K562 (cell line): ENCODE data around the gene PIP4K2C. TPM values are rescaled to one million over a fixed set of nuclear protein-coding genes. Genes with fewer than 3 reads are reported as not detected.

ENCODE experiments used
- ATAC-seq: fragments of 200-7000 bp; cut with Tn5 transposase; 3 replicates; pipeline ENCODE4 v1.9.1; 2020; ENCODE audit warnings: moderate library complexity
- BruUV-seq: library from RNA; stranded (reverse); fragments of 400-500 nt; replicated peaks from 2 replicates; lab custom pipeline; 2021; lab: Mats Ljungman, UMichigan
- CTCF ChIA-PET: fragments of 300-600 bp; formaldehyde crosslinking; extraction: SDS; loops from one replicate; lab custom pipeline; 2021; ENCODE audit warnings: low intra/inter-chr PET ratio; lab: Yijun Ruan, JAX
- POLR2A ChIA-PET: fragments of 300-600, 350-650 bp; sonication (Branson Sonifier 250); formaldehyde crosslinking; extraction: SDS; loops from one replicate; lab custom pipeline; 2021; ENCODE audit warnings: antibody characterized with exemption, inconsistent platforms; lab: Yijun Ruan, JAX
- DNase-seq, 4 experiments: peaks; one replicate each; pipeline versions ENCODE4 v3.0.0 to v3.0.0-alpha.2; 2011 to 2018; ENCODE audit warnings: low spot score in 3 of 4, mixed read lengths in 3 of 4; ENCODE audit errors: extremely low read depth in 1 of 4
- FAIRE-seq: peaks from 2 replicates; lab custom pipeline; 2011; peaks lifted over from hg19 to GRCh38; lab: Jason Lieb, UNC
- H2AFZ ChIP-seq: 2 replicates; pipeline ENCODE4 v1.6.0; 2011; ENCODE audit warnings: low read depth, low read length, control low read depth, inconsistent platforms
- H3K27ac ChIP-seq: fragments of 200-600 bp; 3 replicates; pipeline ENCODE4 v1.8.0; 2011; ENCODE audit warnings: low read depth, mild to moderate bottlenecking, control low read depth, inconsistent platforms, low read length, moderate library complexity, mixed read lengths; ENCODE audit errors: extremely low read depth
- H3K27me3 ChIP-seq, 2 experiments: fragments of 300-600 bp in 1 of 2; 2 replicates in 1 of 2; 3 replicates in 1 of 2; pipeline versions ENCODE4 v1.6.0 to v1.8.0; 2011; ENCODE audit warnings: inconsistent platforms in 2 of 2, low read length in 2 of 2, mild to moderate bottlenecking in 1 of 2, mixed read lengths in 1 of 2, moderate library complexity in 1 of 2; ENCODE audit not compliant: control insufficient read depth in 2 of 2, insufficient read depth in 2 of 2
- H3K36me3 ChIP-seq: fragments of 300-600 bp; 3 replicates; pipeline ENCODE4 v1.8.0; 2011; ENCODE audit warnings: mild to moderate bottlenecking, low read length, inconsistent platforms; ENCODE audit not compliant: control insufficient read depth, insufficient read depth
- H3K4me1 ChIP-seq, 2 experiments: fragments of 200-600 bp in 1 of 2; replicated peaks in 1 of 2; 2 replicates in 1 of 2; 3 replicates in 1 of 2; pipeline versions ENCODE4 v1.5.1 to v1.8.0; 2011; ENCODE audit warnings: inconsistent platforms in 2 of 2, low read length in 2 of 2, mild to moderate bottlenecking in 1 of 2, mixed read lengths in 1 of 2, moderate library complexity in 1 of 2; ENCODE audit not compliant: control insufficient read depth in 2 of 2, insufficient read depth in 2 of 2
- H3K4me2 ChIP-seq: 2 replicates; pipeline ENCODE4 v1.6.1; 2011; ENCODE audit warnings: low read length, control low read depth, inconsistent platforms, mixed read lengths; ENCODE audit not compliant: insufficient read depth
- H3K4me3 ChIP-seq: fragments of 200-600 bp; sonication (generic), shearing (Covaris generic); 2 replicates; pipeline ENCODE4 v1.5.1; 2016; ENCODE audit warnings: control low read depth, inconsistent platforms
- H3K79me2 ChIP-seq: fragments of 200-600 bp; 3 replicates; pipeline ENCODE4 v1.8.0; 2011; ENCODE audit warnings: low read length, inconsistent platforms; ENCODE audit not compliant: control insufficient read depth, insufficient read depth
- H3K9ac ChIP-seq, 2 experiments: 2 replicates each; pipeline versions ENCODE4 v1.6.0 to v1.6.1; 2011; ENCODE audit warnings: low read depth in 2 of 2, low read length in 2 of 2, control low read depth in 1 of 2, inconsistent platforms in 1 of 2, mild to moderate bottlenecking in 1 of 2, mixed read lengths in 1 of 2; ENCODE audit not compliant: insufficient read depth in 1 of 2
- H3K9me1 ChIP-seq: one replicate; pipeline ENCODE4 v1.6.0; 2011; ENCODE audit warnings: inconsistent platforms, mild to moderate bottlenecking, low read length, moderate library complexity; ENCODE audit not compliant: control insufficient read depth, insufficient read depth
- H3K9me3 ChIP-seq: replicated peaks from 2 replicates; pipeline ENCODE4 v1.5.1; 2011; ENCODE audit warnings: low read depth, low read length, inconsistent platforms; ENCODE audit not compliant: control insufficient read depth, insufficient read depth
- H4K20me1 ChIP-seq: replicated peaks from 2 replicates; pipeline ENCODE4 v1.6.1; 2011; ENCODE audit warnings: low read length, inconsistent platforms, mixed read lengths; ENCODE audit not compliant: control insufficient read depth, insufficient read depth
- HCFC1 ChIP-seq: IDR thresholded peaks from 2 replicates; pipeline ENCODE4 v1.6.1; 2012; ENCODE audit warnings: low read depth, low read length, improper control_type of control experiment
- MED1 ChIP-seq: sonication (generic); formaldehyde crosslinking; IDR thresholded peaks from 2 replicates; pipeline ENCODE4 v1.8.1; 2023; ENCODE audit warnings: missing genetic modification reagents, borderline replicate concordance
- SIN3B ChIP-seq: fragments of 450-650 bp; IDR thresholded peaks from 2 replicates; pipeline ENCODE4 v1.6.1; 2017; ENCODE audit warnings: low read depth, mild to moderate bottlenecking, moderate library complexity
- XRCC5 ChIP-seq: fragments of 200-400 bp; formaldehyde crosslinking; IDR thresholded peaks from 2 replicates; pipeline ENCODE4 v1.6.1; 2017; ENCODE audit warnings: low read depth, mild to moderate bottlenecking, low read length
- ZFP30 ChIP-seq: fragments of 250-450 bp; sonication (Bioruptor Pico); IDR thresholded peaks from 2 replicates; pipeline ENCODE4 v1.8.0; 2022; ENCODE audit warnings: moderate library complexity, mild to moderate bottlenecking, inconsistent platforms, borderline replicate concordance
- ZFX ChIP-seq: sonication (generic); formaldehyde crosslinking; IDR thresholded peaks from 2 replicates; pipeline ENCODE4 v1.8.0; 2022; ENCODE audit warnings: mild to moderate bottlenecking, missing genetic modification reagents, moderate library complexity
- ZNF280A ChIP-seq: fragments of 450-650 bp; IDR thresholded peaks from 2 replicates; pipeline ENCODE4 v1.6.1; 2018; ENCODE audit warnings: mild to moderate bottlenecking, low read depth; ENCODE audit not compliant: partially characterized antibody
- ZNF41 ChIP-seq: fragments of 250-450 bp; sonication (Bioruptor Pico); conservative IDR thresholded peaks from 2 replicates; pipeline ENCODE4 v1.4.0; 2020; ENCODE audit warnings: mild to moderate bottlenecking
- ZSCAN32 ChIP-seq: fragments of 450-650 bp; formaldehyde crosslinking; IDR thresholded peaks from 2 replicates; pipeline ENCODE4 v1.4.0; 2020; ENCODE audit warnings: mild to moderate bottlenecking, moderate library complexity
- WGBS: fragments of 100-300 bp; shearing (Covaris generic); methylation state at CpG from one replicate; pipeline ENCODE4 v1.1.6; 2016; ENCODE audit warnings: low coverage, mixed read lengths; ENCODE audit not compliant: insufficient coverage; ENCODE audit errors: missing lambda C conversion rate; 5-methylcytosine and 5-hydroxymethylcytosine counted together
- in situ Hi-C: fragments of 300-500 bp; cut with MboI; formaldehyde crosslinking; loops from 4 replicates; pipeline ENCODE4 v1.15.0; 2018; ENCODE audit warnings: inconsistent platforms, mixed read lengths
- intact Hi-C: fragments of 100-400 bp; cut with micrococcal nuclease; formaldehyde crosslinking; loops from 2 replicates; pipeline ENCODE4 v1.14.2; 2022
- polyA plus RNA-seq, 8 experiments: library from polyadenylated mRNA; depleted of rRNA in 4 of 8; stranded (reverse) in 5 of 8; unstranded in 3 of 8; fragments of >200 nt; fragmentation: Nextera tagmentation in 2 of 8; fragmentation: Illumina TruSeq in 1 of 8; extraction: Ambion mirVana in 2 of 8; extraction: Trizol in 1 of 8; gene quantifications; 2 replicates each; pipeline versions ENCODE4 v1.2.1 to v1.2.3, GENCODE V29; 2011 to 2014; ENCODE audit warnings: inconsistent platforms in 1 of 8, missing spikeins in 1 of 8
- total RNA-seq, 7 experiments: library from RNA; depleted of rRNA in 6 of 7; stranded (reverse); fragments of >200 nt in 6 of 7; fragmentation: Illumina TruSeq in 2 of 7; extraction: Trizol in 2 of 7; gene quantifications; 2 replicates each; pipeline versions ENCODE4 v1.2.1 to v1.2.3, GENCODE V29; 2011 to 2021; ENCODE audit warnings: low replicate concordance in 1 of 7

The PIP4K2C gene
- total and polyA plus RNA-seq, 9 of the 15 experiments (the other 6 are each of a cell fraction or from before 2014, with no cell fraction given), result 9.0 to 41.4 (median 18.3) TPM

GRCh38 chr12:57543581-57543980, 47.4 kb upstream of the PIP4K2C start:
- peaks cover 58% of the 10 kb centered on the region for H3K36me3 ChIP-seq
- FAIRE-seq (no peak), DNase-seq (no peak), ATAC-seq (no peak)
- H3K79me2 ChIP-seq, result peaks cover 62% of the 10 kb centered on the region
- no peak overlapping the region; the same call in 2 of the 3 replicates for H3K27ac ChIP-seq
- 100% methylated on average over 2 of the region's 2 CpGs for WGBS
- H3K4me1 ChIP-seq, result peaks cover 23 to 57% of the 10 kb centered on the region in 2 experiments
- H4K20me1 ChIP-seq, result no peaks in the 10 kb centered on the region
- no peaks in the 10 kb centered on the region for H3K9me1 ChIP-seq
- no peaks in the 10 kb centered on the region for H3K27me3 ChIP-seq
- CTCF ChIA-PET, result interaction anchor here (0.8 kb wide), 1 partner anchor 13 kb away, joined by 3 read pairs; no protein-coding TSS in a partner anchor
- no peak overlapping the region for H2AFZ ChIP-seq
- H3K9ac ChIP-seq, result no peak overlapping the region
- no peak overlapping the region for H3K4me3 ChIP-seq
- H3K4me2 ChIP-seq, result no peak overlapping the region
- no TSS peak for BruUV-seq
- intact Hi-C loops (no loop called here), in situ Hi-C loops (no loop called here)
- POLR2A ChIA-PET, result interaction anchor here (0.9 to 12.7 kb wide), 5 partner anchors 9 to 201 kb away, joined by 3 to 225 read pairs (median 11); partner anchors contain the start of genes DDIT3, MBD6 and TSPAN31
- no peaks in the 10 kb centered on the region for H3K9me3 ChIP-seq
- TF ChIP-seq ZFX (CRISPR knock-in tag), result peak; percentile 23; the same call in 1 of the 2 replicates
- TF ChIP-seq HCFC1, result no peak
- TF ChIP-seq ZSCAN32 (CRISPR knock-in tag), result no peak
- TF ChIP-seq XRCC5, result no peak
- no peak for TF ChIP-seq ZFP30
- no peak for TF ChIP-seq SIN3B
- TF ChIP-seq ZNF41 (CRISPR knock-in tag), result no peak
- TF ChIP-seq ZNF280A, result no peak
- no peak for TF ChIP-seq MED1
